ENCODE results near the gene MARCHF2. TPM values are rescaled to one million over a fixed set of nuclear protein-coding genes. Genes with fewer than 3 reads are reported as not detected.

Gene MARCHF2
- polyA plus RNA-seq, 1 donor from 2014 or later: 67.9 TPM

- Histone ChIP-seq H3K9me2 (ENCODE audit: insufficient read depth, low read length) (no peaks in the 10 kb centered on the region), H3K4me2 (ENCODE audit: low read length) (peak within 1 kb of the TSS; percentile 76), H3K27ac (ENCODE audit: low read length) (peak within 1 kb of the TSS; percentile 95), H3K79me2 (replicated peaks; ENCODE audit: insufficient read depth, low read length) (peaks cover 47% of the 10 kb centered on the region), H2AFZ (ENCODE audit: low read depth, low read length) (peak within 1 kb of the TSS; percentile 93), H3K27me3 (ENCODE audit: insufficient read depth, low read depth, low read length) (no peaks in the 10 kb centered on the region), H3K9me3 (ENCODE audit: low read length) (no peaks in the 10 kb centered on the region), H3K9ac (ENCODE audit: low read length) (peak within 1 kb of the TSS; percentile 99), H3F3A (ENCODE audit: insufficient read depth, low read length, poor library complexity, severe bottlenecking) (no peaks in the 10 kb centered on the region), H4K20me1 (ENCODE audit: insufficient read depth) (peaks cover 21% of the 10 kb centered on the region), H3K36me3 (ENCODE audit: insufficient read depth, low read length) (no peaks in the 10 kb centered on the region), H3K4me3 (ENCODE audit: low read length) (peak within 1 kb of the TSS; percentile 97)
- TF ChIP-seq SMC3 (conservative IDR thresholded peaks at IDR 0.05; ENCODE audit: poor library complexity) (peak; percentile 25), RAD21 (conservative IDR thresholded peaks at IDR 0.05) (no peak), REST (IDR thresholded peaks at IDR 0.05; ENCODE audit: borderline replicate concordance) (peak; percentile 96), TAF1 (IDR thresholded peaks at IDR 0.05; ENCODE audit: low read depth) (peak; percentile 97), POLR2AphosphoS5 (IDR thresholded peaks at IDR 0.05) (peak; percentile 99), CTCF (IDR thresholded peaks at IDR 0.05; ENCODE audit: poor library complexity, severe bottlenecking) (no peak), EP300 (conservative IDR thresholded peaks at IDR 0.05; ENCODE audit: poor library complexity, severe bottlenecking) (peak; percentile 32), MXI1 (conservative IDR thresholded peaks at IDR 0.05; ENCODE audit: poor library complexity, severe bottlenecking) (peak; percentile 74), EZH2 (IDR thresholded peaks at IDR 0.05; ENCODE audit: borderline replicate concordance, insufficient read depth, low read length, poor library complexity, severe bottlenecking) (no peak)
Measured at GRCh38 chr19:8444677-8445487, 31.8 kb downstream of the MARCHF2 start, which contains the start of gene HNRNPM. HNRNPM (plus strand) TSS chr19:8444975; CDS start chr19:8444999, 24 bp downstream.

- peak overlapping the region; percentile 73 for H2AFZ ChIP-seq (ENCODE audit: low read depth, low read length)
Measured at GRCh38 chr19:8445488-8446001, 32.4 kb downstream of the MARCHF2 start.

More at GRCh38 chr19:8445488-8446001, 32.4 kb downstream of the MARCHF2 start:
- Histone ChIP-seq H3K27me3 (ENCODE audit: insufficient read depth, low read depth, low read length) (no peaks in the 10 kb centered on the region), H3K4me2 (ENCODE audit: low read length) (peak overlapping the region; percentile 50), H3K79me2 (replicated peaks; ENCODE audit: insufficient read depth, low read length) (peaks cover 53% of the 10 kb centered on the region), H3K36me3 (ENCODE audit: insufficient read depth, low read length) (no peaks in the 10 kb centered on the region), H3K9me2 (ENCODE audit: insufficient read depth, low read length) (no peaks in the 10 kb centered on the region), H4K20me1 (ENCODE audit: insufficient read depth) (peaks cover 27% of the 10 kb centered on the region), H3K4me3 (ENCODE audit: low read length) (peak overlapping the region; percentile 97), H3K9ac (ENCODE audit: low read length) (peak overlapping the region; percentile 99), H3F3A (ENCODE audit: insufficient read depth, low read length, poor library complexity, severe bottlenecking) (no peaks in the 10 kb centered on the region), H3K9me3 (ENCODE audit: low read length) (no peaks in the 10 kb centered on the region), H3K27ac (ENCODE audit: low read length) (peak overlapping the region; percentile 95)
- TF ChIP-seq EZH2 (IDR thresholded peaks at IDR 0.05; ENCODE audit: borderline replicate concordance, insufficient read depth, low read length, poor library complexity, severe bottlenecking) (no peak), TAF1 (IDR thresholded peaks at IDR 0.05; ENCODE audit: low read depth) (no peak), REST (IDR thresholded peaks at IDR 0.05; ENCODE audit: borderline replicate concordance) (no peak), RAD21 (conservative IDR thresholded peaks at IDR 0.05) (no peak), SMC3 (conservative IDR thresholded peaks at IDR 0.05; ENCODE audit: poor library complexity) (no peak), CTCF (IDR thresholded peaks at IDR 0.05; ENCODE audit: poor library complexity, severe bottlenecking) (no peak), MXI1 (conservative IDR thresholded peaks at IDR 0.05; ENCODE audit: poor library complexity, severe bottlenecking) (no peak), POLR2AphosphoS5 (IDR thresholded peaks at IDR 0.05) (no peak), EP300 (conservative IDR thresholded peaks at IDR 0.05; ENCODE audit: poor library complexity, severe bottlenecking) (no peak)

Data from neural cell (in vitro differentiated cells).